ENCODE data around the gene THOC7.

The THOC7 gene

DNA sequence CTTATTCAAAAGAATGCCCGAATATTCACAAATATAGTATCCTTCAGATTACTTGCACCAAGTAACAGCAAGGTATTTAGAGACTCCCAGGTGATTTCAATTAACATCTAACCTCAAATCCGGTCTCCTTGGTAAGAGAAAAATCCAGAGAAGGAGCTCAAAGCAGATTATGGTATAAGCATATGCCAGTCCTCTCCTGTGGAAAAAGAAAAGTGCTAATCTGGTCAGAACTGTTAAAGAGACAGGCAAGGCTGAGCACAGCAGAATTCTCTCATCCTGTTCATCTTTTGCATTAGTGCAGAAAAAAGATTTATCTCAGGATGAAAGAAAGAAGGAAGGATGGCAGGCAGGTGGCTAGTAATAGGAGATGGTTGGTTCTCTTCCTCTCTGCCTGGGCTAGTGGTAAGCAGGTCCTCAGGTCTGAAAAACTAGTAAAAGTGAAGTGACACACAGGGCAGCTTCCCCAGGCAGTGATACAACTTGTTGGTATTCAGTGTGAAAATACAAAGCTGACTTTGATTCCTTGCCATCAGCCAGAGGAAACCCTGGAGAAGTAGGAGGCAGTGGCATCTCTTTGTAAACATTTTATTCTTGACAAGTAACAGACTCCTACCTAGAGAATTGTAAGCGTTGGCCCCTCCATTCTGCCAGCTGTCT is 14.3 kb upstream of the THOC7 start:
- DNase-seq: no peak

DNA sequence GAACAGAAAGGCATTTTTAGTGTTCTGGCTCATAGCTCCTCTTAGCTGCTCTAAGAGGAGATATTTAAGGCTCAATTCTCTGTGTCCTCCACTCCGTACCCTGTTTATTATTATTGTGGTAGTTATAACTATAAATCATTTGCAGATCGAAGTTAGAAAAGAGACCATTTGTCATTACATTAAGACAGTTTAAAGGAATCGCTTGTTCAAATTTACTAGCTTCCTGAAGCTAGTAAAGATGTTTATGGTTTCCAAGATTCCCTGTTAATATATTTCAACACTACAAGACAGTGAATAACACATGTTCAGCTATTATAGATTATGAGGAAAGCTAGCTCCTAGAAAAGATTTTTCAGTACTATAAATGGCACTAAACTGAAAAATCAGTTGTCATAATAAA is 12.7 kb upstream of the THOC7 start:
- DNase-seq: no peak

DNA sequence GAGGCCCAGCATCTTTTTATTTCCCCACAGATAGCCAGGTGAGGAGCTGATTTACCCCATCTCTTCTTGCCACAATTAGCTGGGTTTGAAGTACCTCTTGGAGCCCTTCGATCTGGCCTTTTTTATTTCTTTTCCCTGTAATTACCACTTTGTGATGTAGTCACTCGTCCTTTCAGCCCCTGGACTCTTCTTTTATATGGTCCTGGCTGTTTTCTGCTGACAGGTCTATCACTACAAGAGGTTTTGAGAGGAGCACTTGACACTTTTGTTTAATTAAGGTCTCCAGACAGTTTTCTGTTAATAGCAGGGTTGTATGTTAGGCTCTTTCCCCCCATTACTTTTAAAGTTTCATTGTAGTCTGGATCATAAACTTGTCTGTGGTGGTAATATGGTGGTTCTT is 11.9 kb upstream of the THOC7 start:
- DNase-seq: no peak

DNA sequence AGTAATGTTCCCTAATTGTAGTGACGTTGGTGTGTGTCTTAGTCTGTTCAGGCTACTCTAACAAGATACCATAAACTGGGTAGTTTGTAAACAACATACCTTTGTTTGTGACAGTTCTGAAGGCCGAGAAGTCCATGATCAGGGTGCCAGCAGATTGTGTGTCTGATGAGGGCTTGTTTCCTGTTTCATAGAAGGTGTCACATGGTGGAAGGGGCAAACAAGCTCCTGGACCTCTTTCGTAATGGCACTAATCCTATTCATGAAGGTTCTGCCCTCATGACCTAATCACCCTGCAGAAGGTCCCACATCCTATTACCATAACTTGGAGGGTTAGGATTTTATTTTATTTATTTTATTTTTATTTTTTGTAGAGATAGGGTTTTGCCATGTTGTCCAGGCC is 11.2 kb upstream of the THOC7 start:
- DNase-seq: no peak

DNA sequence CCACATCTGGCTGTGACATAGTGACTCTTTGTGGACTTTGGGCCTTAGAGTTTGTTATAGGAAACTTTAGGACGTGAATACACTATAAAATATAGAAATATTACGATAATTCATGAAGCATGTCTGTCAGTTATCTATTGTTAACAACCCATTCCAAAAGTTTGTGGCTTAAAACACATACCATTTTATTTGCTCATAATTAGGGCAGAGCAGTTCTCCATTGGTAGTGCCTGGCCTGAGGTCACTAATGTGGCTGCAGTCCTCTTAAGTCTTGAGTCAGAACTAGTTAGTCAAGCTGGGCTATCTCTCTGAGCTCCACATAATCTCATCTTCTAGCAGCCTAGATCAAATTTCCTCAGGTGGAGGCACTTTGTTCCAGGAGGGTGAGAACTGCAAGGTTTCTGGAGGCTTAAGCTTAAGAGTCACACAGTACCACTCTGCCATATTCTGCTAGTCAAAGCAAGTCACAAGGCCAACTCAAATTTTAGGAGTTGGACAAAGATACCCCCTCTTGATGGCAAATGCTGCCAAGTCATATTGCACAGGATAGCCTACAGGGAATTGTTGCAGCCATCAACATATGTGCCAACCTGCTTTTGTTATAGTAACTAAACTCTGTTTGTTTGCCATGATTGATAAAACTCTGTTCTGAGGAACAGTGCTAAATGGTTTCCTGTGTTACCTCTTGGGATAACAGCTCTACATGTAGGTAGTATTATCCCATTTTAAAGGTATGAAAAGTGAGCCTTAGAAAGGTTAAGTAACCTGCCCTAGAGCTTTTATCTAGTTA is 8.7 kb upstream of the THOC7 start:
- DNase-seq: no peak

DNA sequence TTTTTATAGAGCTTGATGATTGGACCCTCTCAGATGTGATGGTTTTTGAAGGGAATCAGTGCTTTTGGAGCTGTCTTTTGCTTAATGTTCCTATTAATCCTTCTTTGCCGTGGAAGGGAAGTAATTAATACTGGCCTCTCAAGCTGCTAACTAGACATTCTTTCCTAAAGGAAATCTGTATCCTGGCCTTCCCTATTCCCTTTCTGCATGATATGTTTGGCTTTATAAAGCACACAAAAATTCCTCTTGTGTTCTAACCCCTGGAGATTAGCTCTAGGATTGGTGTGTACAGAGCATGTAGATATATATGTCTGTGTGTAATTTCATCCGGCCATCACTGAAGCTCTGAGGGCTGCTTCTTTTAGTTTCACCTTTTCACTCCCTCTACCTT is 7.0 kb upstream of the THOC7 start:
- DNase-seq: no peak

DNA sequence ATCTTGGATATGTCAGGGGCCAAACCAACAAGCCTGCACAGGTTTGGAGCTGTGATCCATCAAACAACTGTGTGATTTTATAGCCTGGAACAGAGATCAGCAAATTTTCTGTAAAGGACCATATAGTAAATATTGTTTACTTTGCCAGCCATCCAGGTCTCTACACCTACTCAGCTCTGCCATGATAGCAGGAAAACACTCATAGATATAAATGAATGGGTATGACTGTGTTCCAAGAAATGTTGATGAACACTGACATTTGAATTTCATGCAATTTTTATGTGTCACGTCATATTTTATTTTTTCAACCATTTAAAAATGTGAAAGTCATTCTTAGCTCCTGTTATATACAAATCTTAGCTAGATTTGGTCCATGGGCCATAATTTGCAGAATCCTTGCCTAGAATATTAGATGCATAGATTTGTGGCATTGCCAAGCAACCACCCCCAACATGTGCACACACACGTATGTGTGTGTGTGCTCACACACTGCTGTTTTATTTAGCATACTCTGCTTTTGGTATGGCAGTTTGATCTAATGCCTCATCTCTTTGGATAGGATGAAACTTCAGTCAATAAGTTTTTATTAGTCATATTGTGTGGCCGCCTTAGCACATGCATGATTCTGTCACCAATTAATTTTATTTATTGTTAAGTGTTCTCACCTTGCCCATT is 6.5 kb upstream of the THOC7 start:
- no peak for DNase-seq

DNA sequence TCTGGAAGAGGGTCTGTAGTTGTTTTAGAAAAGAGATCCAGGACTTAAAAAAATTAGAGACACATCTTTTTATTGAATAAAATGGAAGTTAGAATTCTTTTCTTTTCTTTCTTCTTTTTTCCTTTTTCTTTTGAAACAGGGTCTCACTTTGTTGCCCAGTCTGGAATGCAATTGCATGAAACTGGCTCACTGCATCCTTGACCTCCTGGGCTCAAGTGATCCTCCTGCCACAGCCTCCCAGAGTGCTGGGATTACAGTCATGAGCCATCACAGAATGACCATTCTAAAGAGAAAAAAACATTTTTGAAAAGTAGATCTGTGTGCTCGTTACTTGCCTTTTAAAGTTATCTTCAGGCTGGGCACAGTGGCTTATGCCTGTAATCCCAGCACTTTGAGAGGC is 3.6 kb upstream of the THOC7 start:
- no peak for DNase-seq

DNA sequence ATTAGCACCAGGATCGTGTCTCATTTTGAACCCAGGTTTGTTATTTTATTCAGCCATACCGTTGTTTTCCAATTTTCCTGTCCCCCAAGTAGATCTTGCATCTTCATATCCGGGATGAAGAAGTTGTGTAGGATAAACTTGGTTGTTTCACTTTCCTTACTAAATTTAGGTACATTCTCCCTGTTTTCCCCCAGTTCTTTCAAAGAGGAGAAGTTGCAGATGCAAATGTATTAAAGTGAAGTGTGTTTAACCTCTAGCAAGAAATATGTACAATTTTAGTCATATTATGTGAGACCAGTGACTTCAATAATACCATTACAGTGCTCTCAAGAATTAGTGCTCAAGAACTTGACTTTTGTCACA is 1.3 kb upstream of the THOC7 start:
- no peak for DNase-seq

DNA sequence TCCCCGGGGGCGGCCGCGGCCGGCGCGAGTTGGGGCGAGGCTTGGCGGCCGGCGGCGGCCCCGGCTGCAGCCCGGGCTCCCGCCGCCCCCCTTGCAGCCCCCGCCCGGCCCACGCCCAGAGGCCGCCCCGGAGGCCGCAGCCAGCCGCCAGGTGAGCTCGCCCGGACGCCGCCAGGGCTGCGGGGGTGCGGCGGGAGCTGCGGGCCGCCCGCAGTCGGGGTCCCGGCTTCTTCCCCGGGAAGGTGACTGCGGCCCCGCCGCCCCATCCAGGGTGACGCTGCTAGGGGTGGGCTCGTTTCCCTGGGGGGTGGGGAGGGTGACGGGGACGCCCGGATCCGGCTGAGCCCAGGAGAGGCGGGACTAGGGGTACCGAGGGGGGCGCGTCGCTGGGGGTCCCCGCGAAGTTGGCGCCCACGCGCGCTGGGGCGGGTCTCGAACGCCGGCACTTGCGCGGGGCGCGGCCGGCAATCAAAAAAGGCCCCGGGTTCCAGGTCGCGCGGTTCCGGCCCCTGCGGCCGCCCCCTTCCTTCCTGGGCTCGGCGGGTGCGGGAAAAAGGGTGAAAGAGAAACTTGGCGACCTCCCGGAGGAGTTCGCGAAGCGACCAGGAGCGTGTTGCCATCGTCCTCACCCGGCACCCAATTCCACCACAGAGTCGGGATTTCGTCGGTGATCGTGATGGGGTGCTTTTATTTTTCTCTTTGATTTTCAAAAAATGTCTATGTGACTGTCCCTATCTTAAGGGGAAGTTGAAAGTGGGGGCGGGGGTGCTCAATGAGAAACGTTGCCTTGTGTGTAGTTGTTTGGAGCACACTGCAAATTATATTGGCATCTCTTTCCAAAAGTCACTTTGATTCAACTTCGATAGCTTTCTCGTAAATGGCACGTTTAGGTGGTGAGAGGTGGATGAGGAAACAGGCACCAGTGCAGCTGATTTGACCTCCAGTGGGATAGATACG is 681 bp upstream of the THOC7 start:
- peak; percentile 41 to 52 for DNase-seq

DNA sequence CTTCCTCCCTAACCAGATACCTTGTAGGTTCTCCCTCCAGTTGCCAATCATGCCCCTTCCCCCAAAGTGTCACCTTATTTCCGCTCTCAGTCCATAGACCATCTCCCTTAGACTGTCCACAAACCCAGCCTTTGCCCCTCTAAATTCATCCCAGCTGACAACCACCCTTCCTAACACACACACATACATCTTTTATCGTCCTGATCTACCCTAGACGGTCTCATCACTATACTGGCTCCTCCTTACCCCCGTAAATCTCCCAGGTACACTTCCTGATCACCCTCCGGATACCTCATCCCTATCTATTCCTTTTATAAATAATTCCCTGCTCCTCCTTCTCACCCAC is 828 bp downstream of the THOC7 start:
- DNase-seq: no peak

DNA sequence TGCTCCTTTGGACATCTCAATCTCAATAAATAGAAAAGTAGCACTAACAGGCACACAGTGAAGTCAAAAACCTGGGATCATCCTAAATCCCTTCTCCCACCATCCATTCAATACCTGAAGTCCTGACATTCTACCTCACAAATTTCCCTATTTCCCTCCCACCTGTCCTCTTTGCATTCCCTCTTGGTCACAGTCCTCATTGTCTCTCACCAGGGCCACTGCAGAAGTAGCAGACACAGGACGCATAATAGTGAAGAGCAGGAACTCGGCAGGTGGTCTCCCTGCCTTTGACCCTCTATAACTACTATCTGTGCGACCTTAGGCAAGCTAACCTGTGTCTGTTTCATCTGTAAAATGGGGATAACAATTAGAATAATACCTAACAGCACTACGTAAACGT is 2.3 kb downstream of the THOC7 start:
- no peak for DNase-seq

DNA sequence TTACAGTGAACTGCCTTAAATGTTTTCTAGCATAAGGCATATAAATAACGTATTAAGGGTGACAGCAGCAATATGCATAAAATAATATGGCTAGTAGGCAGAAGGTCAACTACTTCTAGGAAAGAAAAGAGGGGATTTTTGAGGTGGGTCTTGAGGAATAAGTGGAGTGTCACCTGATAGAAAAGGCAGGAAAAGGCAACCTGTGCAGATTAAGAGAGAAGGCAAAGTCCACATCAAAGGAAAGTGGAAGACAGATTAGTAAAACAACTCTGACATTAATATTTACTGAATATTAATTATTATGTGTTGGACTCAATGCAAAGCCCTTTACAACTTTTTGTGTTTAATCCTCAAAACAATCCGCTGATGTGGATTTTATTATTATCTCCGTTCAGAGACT is 2.8 kb downstream of the THOC7 start:
- no peak for DNase-seq

DNA sequence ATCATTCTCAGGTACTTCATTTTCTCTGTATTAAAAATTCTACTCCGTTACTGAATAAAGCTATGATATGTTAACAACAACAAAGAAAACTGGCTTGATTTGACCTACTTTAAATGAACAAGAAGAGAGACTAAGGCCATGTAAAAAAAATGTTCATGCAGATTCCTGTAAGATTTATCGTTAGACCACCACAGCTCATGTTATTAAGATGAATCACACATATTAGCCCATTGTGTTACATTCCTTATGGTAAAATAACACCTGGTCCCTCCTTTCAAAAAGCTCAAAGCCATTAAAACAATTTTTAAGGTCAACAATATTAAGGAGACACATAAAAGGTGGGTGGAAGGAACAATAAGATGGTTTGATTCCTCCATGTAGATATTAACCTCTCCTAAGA is 6.3 kb downstream of the THOC7 start:
- no peak for DNase-seq

DNA sequence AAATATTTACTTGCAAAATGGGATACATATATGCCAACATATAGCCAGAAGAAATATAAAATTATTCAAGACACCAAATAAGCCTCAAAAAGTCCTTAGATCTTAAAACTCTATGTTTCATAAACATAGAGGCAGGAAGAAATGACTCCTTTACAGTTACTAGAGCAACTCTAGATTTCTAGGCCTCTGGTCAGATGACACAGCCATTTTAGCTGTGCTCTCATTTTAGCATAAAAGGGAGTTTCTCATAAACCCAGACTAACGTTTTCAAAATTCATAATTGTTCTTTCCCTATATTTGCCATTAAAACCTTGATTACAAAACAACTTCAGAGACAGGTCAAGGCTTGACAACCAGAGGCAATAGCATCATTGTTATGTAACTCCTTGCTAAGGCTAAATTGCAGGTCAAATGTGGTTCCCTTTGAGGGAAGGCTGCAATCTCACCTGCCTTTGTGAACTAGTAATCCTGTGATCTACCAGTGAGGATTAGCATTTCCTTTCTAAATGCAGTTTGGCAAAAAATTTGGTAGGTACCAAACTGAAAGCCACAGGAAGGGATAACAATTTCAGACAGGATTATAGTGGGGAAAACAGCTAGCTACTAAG is 8.2 kb downstream of the THOC7 start:
- no peak for DNase-seq

DNA sequence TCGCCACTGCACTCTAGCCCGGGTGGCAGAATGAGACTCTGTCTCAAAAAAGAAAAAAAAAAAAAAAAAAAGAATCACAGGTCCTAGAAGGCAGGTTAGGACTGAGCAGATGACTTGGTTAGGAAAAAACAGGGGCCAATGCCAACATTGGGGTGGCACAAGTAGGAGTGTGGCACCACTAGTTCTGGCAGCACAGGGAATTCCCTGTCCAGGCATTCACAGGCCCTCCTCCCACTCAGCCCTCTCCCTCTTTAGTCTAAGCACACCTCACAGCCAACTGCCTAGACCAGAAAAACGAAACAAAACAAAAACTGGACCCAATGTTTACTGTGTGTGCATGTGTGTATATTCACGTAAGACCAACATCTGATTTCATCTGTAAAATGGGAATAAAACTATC is 10.5 kb downstream of the THOC7 start:
- DNase-seq: no peak

DNA sequence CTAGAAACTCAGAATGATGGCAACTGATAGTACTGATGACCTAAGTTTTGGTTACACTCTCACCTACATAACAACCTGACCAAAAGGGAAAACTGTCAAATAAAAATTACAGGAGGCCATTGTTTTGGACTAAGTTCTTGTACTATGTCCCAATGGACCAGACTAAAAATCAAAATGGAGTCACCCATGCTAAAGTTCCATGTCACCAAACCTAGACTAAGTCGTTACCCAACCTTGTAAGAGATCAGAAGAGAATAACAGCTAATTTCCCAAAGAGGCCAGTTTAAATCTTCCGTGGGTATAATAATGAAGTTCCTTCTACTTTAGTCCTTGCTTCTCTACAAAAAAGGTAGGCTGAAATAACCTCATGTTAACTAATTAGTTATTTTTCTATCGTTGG is 12.3 kb downstream of the THOC7 start:
- no peak for DNase-seq

DNA sequence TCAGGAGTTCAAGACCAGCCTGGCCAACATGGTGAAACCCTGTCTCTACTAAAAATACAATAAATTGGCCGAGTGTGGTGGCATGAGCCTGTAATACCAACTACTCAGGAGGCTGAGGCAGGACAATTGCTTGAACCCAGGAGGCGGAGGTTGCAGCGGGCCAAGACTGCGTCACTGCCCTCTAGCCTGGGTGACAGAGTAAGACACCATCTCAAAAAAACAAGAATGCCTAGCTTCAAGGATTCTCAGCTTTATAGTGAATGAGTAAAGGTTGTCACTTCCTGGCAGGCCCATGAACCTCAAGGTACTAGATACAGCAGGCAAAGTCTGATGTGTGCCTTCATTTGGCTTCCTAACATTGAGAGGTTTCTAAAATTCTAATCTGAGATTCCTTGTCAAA is 14.4 kb downstream of the THOC7 start:
- no peak for DNase-seq

DNA sequence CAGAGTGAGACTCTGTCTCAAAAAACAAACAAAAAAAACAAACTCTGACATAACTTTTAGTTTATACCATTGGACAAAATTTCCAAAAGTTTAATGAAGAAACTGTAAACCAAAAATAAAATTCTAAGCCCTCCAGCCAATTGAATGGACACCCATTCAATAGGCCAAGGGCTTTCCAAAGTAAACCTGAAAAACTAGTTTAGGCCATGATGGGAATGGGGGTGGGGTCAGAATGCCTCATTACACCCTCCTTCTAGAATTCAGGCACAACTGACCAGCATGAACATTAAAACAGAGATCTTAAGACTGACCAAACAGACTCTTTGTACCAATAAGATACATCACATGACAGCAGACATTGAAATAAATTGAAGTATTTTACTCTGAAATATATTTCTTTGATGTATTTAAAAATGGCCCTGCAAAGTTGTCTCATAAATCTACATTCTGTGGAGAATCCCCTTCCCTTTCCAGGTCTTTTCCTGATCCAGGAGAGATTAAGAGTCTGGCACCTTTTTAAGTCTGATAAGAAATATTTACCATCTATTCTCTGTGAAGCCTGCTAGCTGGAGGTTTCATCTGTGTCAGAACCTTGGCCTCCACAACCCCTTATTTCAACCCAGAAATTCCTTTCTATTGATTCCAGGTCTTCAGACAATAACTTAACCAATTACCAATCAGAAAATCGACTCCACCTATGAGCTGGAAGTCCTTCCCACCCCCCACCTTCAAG is 15.7 kb downstream of the THOC7 start:
- no peak for DNase-seq

DNA sequence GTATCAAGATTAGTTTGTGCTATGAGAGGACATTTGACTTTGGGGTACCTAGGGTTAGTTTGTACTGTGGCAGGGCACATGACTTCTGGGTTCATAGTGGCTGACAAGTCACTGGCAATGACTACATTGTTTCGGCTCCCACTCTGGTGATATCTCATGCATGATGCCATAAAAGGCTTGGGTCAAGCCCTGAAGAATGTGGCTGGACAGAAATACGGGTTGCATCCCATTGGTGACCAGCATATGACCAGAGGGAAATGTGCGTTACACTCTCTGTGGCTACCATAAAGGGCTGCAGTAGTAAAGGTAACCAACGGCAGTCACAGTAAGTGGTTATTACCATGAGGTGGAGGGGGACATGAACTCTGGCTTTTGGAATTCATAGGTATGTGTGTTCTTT is 18.4 kb downstream of the THOC7 start:
- no peak for DNase-seq

DNA sequence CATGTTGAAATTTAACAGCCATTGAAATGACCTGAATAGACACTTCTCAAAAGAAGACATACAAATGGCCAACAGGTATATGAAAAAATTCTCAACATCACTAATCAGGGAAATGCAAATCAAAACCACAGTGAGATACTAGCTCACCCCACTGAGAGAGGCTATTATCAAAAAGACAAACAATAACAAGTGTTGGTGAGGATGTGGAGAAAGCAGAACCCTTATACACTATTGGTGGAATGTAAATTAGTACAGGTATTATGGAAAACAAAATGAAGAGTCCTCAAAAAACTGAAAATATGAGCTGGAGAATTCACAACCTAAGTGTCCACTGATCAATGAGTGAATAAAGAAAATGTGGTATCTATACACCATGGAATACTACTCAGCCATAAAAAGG is 21.5 kb downstream of the THOC7 start:
- DNase-seq: no peak

DNA sequence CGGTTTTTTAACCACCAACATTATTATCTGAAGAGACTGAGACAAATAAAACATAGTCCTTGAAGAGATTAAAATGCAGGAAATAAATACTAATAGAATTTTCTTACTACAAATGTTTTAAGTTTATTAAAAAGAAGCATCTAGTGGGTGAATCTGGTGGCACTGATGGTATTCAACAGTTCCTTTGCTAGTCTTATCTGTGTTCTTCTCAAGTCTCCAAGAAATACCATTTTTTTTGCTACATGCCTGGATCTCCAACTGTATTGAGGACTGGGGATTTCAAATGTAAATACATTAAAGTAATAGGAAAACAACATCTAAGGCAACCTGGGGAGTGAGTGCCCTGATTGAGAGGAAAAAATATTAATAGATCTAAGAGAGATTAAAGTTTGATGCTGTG is 21.9 kb downstream of the THOC7 start:
- DNase-seq: no peak

Measured in stimulated activated CD4-positive, alpha-beta T cell treated with anti-CD3 and anti-CD28 coated beads, Interleukin-4, amount 100 ng/mL, for 4 hours (primary cell).